ENCODE measurements around the gene PIP5K1C.
"Not testable (repeated sequence)": the region's sequence is repeated elsewhere in the genome, so short reads cannot be mapped to it uniquely, and the experiment has no call there.

PIP5K1C gene

DNA sequence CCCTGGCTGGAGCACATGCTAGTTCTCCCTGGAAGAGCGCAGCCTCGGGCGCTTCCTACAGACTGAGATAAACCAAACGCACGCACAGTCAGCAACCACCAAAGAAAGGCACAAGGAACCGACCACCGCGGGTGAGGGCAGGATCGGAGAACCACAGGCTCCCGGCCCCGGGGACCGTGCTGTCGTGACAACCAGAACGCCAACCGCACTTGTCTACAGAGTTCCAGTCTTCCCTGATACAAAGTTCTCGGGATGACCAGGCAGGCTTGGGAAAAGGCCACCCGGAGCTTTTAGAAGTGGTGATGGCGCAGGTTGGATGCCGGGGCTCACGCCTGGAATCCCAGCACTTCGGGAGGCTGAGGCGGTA is 40.5 kb downstream of the PIP5K1C start:
- FAIRE-seq: no peak

DNA sequence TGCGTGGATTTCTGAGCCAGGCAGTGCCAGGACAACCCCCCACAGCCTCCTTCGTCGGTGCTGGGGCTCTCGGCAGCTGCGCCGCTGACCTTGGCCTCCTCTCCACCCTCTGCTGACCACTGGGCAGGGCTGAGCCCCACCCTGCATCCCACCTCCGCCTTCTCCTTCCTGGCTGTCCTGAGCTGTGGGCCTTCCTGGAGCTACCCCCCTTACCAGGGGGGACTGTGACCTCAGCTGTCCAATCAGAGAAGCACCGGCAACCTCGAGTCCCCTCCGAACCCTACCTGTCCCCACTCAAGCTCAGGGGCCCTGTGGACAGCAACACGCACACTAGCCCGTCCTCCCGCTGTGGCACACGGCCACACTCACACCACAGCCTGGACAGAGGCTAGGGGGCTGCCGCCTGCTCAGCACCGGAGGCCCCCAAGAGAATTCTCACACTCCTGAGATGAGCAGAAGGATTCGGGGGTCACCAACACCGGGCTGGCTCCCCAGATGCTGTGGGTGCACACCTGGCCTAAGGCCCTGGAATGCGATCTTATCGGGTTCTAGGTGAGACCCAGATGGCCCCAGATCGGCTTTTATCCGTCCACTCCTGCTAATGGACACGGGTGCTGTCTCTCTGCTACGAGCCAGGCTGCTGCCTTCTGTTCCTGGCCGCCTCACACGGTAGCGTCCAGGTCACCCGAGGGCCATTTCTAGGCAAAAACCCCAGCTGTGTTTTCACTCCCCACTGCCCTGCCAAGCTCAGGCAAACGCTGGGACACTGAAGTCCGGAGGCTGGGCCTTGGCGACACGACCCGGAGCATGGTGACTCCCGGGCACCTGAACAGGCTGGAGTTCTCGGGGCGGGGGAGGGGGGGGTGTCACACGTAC is 41.2 kb downstream of the PIP5K1C start:
- no peak for FAIRE-seq

DNA sequence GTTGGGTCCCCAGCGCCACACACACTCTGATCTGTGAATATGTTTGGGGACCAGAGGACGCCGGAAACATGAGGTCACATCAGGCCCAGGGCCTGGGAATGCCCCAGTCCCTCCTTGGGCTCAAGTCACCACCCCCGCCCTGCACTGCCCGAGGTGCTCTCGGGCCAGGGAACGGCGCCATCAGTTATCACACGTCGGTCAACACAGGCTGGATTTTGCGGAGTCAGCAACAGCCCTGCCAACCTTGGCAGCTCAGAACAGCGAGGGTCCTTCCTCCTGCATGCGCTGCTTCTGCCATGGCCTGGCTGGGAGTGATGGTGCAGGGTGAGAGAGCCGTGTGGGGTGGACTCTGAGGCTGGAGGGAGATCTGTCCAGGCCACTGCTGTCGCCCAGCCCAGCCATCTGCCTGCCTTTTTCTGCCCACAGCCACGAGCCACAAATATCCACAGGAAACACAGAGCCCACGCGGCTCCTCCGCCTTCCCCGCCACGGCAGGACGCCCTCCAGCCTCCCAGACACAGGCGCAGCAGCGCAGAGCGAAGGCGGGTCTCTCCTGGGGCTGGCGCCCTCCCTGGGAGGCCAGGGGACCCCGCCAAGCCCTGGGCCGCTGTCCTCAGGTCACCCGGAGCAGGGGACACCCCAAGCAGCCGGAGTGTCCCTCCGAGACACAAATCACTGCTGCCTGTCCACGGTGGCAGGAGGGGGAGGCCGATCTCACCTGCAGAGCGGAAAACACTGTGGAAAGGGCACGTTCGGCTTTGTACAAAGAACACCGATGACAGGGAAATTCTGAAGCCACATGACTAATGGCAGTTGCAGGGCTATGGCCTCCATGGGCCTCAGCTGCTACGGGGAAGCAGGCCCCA is 42.0 kb downstream of the PIP5K1C start:
- no peak for FAIRE-seq

DNA sequence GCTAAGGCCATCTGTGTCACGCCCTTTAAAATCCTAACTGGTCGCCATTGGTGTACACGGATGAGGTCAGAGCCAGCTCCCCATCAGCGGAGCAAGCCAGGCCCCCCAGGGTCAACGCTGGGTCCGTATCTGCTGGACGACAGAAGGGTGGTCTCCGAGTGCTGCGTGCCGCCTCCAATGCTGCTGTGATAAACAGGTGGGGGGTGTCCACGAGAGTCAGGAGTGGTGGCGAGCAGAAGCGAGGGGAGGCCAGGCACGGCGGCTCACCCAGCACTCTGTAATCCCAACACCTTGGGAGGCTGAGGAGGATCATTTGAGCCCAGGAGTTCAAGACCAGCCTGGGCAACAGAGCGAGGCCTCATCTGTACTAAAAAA is 42.9 kb downstream of the PIP5K1C start:
- no peak for FAIRE-seq

DNA sequence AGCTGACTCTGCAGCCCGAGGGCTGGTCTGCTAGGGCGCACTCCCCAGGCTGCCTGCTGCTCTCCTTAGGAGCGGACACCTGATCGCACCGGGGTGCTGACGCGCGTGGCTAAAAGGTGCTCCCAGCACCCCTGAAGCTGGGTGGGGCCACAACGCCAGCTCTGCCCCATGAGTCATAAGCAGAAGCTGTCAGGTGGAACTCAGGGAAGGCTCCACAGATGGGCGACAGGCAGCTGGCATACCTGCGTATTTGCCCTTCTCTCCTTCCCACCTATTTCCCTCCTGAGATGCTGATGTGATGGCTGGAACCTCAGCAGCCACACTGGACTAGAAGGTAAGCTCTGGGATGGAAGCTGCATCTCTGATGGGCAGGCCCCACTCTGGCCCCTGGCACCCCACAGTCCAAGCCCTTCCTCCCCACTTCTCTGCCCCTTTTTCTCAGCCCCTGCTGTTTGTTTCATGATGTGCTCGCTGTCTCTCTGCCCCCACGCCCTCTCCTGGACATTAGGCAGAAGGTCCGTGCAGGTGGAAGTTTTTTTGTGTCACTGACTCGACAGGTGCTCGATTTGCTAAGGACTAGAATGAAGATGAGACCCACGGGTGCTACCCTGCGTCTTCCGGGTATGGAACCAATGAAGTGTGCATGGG is 43.4 kb downstream of the PIP5K1C start:
- no peak for FAIRE-seq

DNA sequence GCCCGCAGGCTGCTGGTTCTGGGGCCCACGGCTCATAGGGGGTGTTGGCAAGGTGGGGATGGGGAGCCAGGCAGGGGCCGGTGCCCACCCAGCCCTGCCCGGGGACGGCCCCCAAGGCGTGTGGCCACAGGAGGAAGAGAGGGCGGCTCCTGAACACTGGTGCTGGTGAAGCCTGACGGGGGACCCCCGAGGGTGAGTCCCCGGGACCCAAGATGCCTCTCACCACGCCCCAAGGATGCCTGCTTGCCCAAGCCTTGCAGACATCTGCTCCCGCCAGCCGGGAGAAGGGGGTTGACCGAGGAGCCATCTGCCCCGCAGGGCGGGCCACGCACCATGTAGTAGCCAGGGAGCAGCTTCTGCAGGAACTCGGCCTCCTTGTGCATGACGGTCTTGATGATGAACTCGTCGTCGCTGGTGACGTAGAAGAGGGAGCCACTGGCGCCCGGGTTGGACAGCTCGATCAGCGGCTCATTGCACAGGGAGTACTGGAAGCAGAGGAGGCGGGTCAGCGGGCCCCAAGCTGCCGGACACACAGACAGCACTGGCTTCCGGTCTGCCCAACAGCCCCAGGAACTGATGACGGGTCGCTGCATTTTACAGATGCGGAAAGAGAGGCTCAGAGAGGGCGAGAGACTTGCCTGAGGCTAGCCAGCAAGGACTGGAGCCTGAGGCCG is 44.1 kb downstream of the PIP5K1C start:
- FAIRE-seq: no peak

DNA sequence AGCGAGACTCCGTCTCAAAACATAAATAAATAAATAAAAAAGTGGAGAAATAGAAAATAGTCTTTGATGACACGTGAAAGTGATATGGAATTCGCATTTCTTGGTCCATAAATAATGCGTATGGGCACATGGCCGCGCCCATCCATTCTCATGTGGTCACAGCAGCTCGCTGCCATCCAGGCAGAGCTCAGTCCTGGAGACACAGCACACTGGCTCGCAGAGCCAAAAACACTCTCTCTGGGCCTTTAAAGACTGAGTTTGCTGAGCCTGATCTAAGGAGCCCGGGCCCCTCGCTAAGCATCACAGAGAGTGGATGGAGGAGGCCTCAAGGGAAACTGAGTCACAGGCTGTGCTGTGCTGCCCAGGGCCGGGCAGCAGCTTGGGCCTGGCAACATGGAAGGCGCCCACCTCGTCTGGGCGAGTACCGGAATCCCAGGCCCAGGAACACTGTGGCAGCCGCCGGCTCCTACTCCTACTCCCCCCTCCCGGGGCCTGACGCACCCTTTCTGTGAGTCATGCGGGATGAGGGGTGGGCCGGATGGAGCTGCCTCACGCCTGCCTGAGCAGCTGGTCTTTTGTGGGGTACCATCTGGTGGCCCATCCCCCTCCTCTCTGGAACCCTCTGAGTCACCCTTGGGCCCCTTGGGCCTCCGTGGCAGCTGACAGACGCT is 44.7 kb downstream of the PIP5K1C start:
- FAIRE-seq: no peak

DNA sequence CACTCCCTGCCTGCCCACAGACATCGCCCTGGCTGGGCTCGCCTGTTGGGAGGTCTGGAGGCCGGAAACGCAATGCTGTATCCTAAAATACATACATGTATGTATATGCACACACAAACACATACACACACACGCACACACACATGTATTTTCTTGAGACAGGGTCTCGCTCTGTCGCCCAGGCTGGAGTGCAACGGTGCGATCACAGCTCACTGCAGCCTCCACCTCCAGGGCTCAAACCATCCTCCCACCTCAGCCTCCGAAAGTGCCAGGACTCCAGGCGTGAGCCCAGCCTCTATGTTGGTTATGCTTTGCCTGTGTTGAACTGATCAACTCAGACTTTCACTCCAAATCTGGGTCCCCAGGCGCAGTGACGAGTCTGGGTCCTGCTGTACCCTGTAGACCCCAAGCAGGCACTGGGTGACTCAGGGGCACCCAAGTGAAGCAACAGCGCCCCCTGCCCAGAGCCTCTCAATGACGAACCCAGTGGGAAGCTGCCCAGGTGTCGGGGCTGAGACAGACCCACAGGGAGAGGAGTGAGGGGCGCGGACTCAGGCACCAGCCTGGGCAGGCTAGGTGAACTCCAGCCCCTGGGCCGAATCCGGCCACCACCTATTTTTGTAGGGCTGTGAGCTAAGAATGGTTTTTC is 46.3 kb downstream of the PIP5K1C start:
- FAIRE-seq: no peak

DNA sequence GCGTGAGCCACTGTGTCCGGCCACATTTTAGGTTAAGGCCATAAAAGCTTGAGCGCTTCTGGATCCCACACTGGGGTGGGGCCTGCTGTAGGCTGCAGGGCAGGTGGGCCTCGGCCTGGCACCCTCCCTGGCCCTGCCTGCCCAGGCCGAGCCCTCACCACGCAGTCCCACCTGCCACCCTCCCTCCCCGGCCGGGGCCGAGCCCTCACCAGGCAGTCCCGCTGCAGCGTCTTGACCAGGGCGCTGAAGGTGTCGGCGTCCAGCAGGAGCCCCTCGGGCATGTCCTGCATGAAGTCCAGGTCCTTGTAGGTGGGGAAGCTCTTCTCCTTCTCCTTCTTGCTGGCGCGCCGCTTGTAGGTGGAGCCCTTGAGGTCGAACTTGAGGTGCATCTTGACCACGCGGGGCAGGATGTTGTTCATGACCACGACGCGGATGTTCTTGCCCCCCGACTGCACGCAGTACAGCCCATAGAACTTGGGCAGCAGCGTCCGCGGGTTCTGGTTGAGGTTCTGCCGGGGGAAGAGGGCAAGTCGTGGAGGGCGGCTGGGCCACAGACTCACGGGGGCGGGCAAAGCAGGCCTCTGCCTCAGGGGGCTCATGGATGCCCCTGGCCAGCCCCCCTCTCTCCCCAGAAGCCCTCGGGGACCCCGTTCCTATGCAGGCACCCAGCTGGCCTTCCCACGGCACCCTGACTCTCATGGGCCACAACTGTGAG is 47.0 kb downstream of the PIP5K1C start:
- FAIRE-seq: no peak

DNA sequence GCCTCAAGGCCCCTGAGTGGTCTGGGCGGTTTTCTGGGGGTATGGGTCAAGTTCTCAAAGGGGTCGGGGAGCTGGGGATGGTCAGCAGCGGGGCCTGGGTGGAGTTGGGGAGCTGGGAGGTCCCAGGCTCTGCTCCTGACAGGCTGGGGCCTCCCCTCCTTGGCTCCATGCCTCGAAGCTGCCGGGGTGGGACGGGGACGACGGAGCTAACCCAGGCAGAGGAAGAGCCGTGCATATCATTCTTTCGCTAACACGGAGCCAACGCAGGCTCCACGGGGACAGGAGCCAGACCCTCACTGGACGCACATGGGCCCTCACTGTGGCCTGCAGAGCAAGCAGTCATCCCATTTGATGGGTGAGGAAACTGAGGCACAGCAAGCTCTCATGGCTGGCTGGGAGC is 47.8 kb downstream of the PIP5K1C start:
- no peak for FAIRE-seq

DNA sequence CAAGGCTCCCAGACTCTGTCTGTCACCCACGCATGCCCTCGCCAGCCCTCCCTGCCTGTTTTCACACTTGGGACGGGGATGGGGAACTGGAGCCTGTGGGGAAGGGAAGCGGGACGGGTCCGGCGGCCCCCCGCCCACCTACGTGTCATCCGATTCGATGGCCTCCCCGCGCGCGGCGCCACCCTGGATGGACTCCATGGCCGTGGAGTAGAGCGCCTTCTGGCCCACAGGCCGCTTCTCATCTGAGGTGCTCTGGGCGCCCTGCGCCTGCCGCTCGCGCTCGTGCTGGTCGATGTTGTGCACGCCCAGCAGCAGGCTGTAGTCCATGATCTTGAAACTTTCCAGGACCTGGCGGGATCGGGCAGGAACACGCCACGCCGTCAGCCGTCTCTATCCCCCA is 48.6 kb downstream of the PIP5K1C start:
- FAIRE-seq: no peak

DNA sequence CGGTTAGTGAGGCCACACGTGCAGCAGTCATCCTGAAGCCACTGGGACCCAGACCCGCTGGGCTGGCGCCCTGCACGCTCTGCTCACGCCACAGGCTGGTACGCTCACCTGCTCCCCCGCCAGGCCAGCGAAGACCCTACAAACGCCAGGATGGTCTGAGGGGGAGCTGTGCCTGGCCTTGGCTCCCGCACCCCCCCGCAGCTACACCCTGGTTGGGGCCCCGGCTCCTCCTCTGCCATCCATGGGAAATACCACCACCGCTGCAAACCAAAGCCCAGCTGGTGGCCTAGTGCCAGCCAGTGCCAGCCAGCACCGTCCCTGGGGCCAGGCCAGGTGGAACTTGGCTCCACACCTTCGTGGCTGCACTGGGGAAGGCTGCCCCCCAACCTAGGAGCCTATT is 50.4 kb downstream of the PIP5K1C start:
- FAIRE-seq: no peak

DNA sequence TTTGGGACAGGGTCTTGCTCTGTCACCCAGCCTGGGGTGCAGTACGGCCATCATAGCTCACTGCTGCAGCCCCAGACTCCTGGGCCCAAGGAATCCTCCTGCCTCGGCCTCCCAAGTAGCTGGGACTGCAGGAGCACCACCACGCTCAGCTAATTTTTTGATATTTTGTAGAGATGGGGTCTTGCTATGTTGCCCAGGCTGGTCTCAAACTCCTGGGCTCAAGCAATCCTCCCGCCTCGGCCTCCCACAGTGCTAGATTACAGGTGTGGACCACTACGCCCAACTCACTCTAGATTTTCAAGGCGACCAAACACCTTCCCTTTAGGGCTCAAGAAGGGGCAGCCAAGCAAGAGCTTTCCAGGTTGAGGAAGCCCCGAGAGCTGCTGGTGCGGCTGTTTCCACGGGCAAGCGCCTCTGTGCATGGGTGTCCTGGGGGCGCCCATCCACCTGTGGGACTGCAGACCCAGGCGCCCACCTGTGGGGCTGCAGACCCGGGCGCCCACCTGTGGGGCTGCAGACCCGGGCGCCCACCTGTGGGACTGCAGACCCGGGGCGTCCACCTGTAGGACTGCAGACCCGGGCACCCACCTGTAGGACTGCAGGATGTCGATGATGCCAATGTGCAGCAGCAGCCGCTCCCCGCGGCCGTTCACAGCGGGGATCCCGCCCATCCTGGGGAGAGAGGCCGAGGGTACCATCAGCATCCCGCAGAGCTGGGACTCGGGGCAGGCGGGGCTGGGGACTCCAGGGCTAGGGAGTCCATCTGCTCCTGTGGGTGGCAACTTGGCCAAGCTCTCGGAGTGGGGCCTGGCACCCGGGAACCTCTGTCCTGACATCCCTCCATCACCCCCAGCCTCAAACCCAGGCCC is 52.0 kb downstream of the PIP5K1C start:
- no peak for FAIRE-seq

DNA sequence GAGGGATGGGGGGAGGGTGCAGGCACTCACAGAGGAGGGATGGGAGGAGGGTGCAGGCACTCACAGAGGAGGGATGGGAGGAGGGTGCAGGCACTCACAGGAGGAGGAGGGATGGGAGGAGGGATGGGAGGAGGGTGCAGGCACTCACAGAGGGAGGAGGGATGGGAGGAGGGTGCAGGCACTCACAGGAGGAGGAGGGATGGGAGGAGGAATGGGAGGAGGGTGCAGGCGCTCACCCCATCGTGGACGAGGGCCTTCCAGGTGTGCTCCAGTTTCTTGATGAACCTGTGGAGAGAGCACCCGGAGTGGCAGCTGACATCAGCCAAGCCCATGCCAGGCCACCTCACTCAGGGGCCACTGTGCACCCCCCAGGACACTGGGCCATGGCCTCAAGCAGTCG is 53.2 kb downstream of the PIP5K1C start:
- not testable (repeated sequence) for FAIRE-seq

DNA sequence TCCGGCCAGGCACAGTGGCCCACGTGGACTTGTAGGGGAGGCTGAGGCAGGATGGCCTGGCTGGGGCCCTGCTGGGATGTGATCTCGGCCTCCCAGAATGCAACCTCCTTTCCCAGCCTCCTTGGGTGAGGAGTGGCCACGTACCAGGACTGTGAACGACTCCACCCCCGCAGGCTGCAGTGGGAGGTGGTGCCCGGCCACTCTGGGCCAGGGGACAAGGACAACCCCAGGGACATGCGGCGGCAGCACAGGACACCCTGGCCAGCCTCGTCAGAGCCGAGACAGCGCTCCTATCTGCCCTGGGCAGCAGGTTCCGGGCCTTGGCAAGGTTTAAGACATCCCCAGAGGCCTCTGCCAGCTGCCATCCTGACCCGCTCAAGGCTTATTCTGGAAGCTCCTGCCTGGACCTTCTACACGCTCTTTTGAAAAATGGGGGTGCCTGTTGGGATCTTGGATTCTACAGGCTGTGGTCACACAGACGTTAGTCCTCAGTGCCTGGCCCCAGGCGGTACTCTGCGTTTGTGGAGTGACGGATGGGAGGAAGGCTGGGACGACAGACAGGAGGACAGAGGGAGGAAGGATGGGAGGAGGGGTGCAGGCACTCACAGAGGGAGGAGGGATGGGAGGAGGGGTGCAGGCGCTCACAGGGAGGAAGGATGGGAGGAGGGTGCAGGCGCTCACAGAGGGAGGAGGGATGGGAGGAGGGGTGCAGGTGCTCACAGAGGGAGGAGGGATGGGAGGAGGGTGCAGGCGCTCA is 53.8 kb downstream of the PIP5K1C start:
- FAIRE-seq: no peak

DNA sequence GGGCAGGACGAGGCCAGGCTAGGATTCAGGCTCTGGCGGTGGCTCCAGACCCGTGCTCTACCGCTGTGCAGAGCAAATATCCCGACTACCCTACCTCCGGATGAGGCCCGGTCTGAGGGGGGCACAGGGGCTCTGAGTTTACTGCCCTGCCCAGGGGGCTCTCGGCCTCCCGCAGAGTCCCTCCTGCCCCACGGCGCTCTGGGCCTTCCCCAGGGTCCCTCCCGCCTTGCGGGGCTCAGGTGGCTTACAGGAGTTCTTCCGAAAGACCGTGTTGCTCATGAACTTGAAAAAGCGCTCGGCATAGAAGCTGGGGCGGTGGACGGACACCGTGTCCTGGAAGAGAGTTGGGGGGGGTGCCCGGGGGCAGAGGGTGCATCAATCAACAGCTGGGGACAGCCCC is 54.5 kb downstream of the PIP5K1C start:
- FAIRE-seq: no peak

DNA sequence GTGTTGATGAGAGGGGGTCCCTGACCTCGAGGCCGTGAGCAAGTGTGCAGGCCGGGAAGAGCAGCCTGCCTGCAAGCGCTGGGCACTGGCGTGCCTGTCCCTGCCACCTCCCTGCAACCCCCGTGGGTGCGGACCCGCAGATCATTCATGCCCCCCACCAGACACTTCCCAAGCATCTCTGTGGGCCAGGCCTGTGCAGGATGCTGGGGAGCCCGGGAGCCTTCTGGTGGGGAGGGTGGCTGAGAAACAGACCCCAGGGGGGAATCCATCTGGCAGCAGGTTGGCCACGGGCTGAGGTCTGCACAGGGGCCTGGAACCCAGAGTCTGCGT is 55.2 kb downstream of the PIP5K1C start:
- FAIRE-seq: no peak

DNA sequence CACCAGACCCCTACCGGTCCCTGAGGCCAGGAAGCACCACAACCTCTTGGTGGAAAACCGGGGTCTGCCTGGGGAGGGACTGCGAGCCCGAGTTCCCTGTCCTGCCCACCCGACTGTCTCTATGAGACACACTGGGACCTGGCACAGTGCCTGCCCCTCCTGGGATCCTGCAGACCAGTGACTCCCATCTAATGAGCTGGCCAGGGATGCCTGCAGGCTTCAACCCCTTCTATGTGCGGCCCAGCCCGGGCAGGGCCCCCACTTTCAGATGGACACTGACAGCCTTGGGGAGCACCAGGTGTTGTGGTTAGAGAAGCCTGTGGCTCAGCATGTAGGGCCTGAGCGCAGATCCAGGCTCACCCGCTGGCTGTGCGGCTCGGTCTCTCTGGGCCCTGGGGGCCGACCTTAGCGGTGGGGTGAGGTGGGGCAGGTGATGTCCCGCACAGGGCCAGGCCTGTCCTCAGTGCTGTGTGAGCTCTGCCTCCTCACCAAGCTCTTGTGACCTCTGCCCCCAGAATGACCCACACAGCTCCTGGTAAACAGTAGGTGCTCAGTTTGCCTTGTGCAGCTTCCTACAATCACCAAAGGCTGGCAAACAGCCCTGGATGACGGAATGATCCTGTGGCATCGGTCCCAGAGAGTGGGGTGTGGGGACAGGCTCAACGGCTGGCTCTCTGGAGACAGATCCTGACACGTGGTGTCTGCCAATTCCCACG is 55.8 kb downstream of the PIP5K1C start:
- no peak for FAIRE-seq
